LNCAP (cell line): ENCODE data around the gene NAT9.

ENCODE experiments used
- TF ChIP-seq, protein P1 (sequence below): fragments of 450-650 bp; IDR thresholded peaks from 2 replicates; pipeline ENCODE4 v1.5.1; 2017; ENCODE audit warnings: mild to moderate bottlenecking

NAT9 gene, protein sequence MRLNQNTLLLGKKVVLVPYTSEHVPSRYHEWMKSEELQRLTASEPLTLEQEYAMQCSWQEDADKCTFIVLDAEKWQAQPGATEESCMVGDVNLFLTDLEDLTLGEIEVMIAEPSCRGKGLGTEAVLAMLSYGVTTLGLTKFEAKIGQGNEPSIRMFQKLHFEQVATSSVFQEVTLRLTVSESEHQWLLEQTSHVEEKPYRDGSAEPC

GRCh38 chr17:74776044-74776962 lies at the start of gene NAT9:
NAT9 (minus strand) TSS chr17:74776345; CDS start chr17:74775698, 647 bp downstream.
- TF ChIP-seq, protein P1, sequence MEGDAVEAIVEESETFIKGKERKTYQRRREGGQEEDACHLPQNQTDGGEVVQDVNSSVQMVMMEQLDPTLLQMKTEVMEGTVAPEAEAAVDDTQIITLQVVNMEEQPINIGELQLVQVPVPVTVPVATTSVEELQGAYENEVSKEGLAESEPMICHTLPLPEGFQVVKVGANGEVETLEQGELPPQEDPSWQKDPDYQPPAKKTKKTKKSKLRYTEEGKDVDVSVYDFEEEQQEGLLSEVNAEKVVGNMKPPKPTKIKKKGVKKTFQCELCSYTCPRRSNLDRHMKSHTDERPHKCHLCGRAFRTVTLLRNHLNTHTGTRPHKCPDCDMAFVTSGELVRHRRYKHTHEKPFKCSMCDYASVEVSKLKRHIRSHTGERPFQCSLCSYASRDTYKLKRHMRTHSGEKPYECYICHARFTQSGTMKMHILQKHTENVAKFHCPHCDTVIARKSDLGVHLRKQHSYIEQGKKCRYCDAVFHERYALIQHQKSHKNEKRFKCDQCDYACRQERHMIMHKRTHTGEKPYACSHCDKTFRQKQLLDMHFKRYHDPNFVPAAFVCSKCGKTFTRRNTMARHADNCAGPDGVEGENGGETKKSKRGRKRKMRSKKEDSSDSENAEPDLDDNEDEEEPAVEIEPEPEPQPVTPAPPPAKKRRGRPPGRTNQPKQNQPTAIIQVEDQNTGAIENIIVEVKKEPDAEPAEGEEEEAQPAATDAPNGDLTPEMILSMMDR: no peak

DNA sequence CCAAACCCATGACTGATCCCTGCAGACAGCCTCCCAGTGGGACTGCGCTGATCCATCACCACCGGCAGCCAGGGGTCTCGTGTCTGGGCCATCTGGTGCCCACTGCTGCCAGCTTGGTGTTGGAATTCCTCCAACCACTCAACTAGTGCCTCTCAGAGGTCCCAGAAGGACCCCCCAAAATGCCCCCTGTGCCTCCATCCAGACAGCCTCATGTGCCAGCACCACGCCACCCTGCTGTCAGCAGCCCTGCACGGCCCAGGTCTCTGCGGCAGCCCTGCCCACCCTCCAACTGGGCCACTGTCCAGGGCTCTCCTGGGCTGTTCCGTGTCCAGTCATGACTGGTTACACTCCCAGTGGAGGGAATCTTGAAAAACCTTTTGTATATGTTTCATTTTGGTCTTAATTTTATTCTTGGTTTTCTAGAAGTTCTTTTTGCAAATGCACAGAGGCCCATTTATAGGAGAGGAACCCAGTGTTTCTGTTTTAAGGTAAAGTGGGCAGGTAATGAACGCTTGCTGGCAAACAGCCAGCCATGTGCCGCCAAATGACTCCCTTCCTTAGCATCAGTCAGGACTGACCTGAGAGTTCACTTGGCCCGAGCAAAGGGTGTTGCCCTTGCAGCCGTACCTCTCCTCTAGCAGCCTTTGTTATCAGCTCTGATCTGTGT lies 48.9 kb upstream of the NAT9 start:
- TF ChIP-seq, protein P1: no peak

DNA sequence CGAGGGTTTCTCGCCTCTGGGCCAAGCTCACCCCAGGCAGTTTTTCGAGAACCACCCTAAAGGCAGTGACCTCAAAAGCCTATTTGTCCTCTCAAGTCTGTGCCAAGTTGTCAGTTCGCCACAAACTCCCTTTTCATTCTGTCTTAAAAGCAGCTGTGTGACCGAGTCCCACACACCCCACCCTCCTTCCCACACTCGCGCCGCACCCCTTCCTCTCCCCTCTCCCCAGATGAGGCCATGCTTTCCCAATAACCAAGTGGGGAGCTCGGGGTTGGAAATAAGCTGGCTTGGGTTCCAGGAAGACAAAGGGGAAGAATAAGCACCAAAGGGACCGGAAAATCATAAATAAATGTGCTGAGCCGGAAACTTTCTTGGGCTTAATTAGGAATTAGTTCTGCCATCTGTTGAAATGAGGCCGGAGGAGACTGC lies 46.8 kb upstream of the NAT9 start:
- TF ChIP-seq, protein P1: no peak

- TF ChIP-seq, protein P1: no peak
Measured at GRCh38 chr17:74822335-74822938, 46.3 kb upstream of the NAT9 start.

GRCh38 chr17:74821655-74822334 lies 45.6 kb upstream of the NAT9 start:
- TF ChIP-seq, protein P1: no peak

DNA sequence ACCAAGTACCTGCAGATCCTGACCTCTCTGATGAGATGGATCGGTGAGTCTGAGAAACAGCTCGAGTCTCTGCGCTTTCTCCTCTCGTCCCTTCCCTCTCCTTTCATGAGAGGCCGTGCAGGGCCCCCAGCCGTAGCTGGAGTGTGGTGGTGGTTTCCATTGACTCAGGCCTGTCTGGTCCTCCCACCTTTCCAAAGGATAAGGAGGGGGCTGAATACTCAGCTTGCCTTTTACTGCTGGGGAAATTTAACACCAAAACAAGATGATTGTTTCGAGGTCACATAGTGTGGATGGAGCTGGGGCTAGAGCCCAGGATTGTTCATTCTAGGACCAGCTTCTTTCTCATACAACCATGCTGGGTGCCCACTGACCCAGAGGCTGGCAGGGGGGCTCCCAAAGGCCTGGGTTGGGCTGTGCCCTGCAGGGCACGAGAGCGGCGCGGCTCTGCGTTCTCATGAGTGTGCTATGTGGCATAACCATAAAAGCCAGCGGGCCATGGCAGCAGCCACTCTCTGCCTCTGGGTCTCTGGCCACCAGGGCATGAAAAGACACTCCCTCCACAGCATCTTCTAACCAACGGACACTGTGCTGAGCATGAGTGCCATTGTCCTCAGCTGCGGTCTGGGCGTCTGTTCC lies 43.8 kb upstream of the NAT9 start:
- TF ChIP-seq, protein P1: no peak
